Prostate gland (tissue), 2 donors: ENCODE measurements around the gene INMT.

Experiments used
- POLR2AphosphoS5 ChIP-seq: sonication (generic); formaldehyde crosslinking; IDR thresholded peaks from one replicate; pipeline ENCODE4 v1.6.1; 2017; ENCODE audit warnings: antibody characterized with exemption
- TF ChIP-seq, protein P1 (sequence below), 4 experiments: fragments of 200-600 bp in 2 of 4; fragments of 450-650 bp in 2 of 4; sonication (generic) in 2 of 4; IDR thresholded peaks; 1 replicate in 3 of 4; 2 replicates in 1 of 4; pipeline ENCODE4 v1.5.1; 2016 to 2019; ENCODE audit warnings: antibody characterized with exemption in 4 of 4, mild to moderate bottlenecking in 2 of 4, moderate library complexity in 2 of 4

DNA sequence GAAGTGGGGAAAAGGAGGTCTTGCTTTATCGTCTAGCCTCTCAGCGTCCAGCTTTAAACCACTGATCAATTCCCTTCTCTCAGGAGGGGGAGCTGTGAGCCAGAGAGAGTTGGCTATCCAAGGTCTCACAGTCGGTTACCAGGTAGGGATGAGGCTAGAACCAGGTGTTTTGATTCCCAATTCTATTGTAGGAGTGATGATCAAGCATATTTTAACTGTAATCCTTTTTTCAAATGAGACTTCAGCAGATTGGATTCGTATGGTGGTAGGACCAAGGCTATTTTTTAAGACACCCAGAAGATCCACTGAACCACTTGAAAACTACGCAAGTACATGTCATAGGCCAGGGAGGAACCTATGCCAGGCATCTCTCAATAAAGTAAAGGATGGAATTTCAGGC, 27.6 kb downstream of the INMT start:
- TF ChIP-seq POLR2AphosphoS5, result no peak
- TF ChIP-seq, protein P1, sequence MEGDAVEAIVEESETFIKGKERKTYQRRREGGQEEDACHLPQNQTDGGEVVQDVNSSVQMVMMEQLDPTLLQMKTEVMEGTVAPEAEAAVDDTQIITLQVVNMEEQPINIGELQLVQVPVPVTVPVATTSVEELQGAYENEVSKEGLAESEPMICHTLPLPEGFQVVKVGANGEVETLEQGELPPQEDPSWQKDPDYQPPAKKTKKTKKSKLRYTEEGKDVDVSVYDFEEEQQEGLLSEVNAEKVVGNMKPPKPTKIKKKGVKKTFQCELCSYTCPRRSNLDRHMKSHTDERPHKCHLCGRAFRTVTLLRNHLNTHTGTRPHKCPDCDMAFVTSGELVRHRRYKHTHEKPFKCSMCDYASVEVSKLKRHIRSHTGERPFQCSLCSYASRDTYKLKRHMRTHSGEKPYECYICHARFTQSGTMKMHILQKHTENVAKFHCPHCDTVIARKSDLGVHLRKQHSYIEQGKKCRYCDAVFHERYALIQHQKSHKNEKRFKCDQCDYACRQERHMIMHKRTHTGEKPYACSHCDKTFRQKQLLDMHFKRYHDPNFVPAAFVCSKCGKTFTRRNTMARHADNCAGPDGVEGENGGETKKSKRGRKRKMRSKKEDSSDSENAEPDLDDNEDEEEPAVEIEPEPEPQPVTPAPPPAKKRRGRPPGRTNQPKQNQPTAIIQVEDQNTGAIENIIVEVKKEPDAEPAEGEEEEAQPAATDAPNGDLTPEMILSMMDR (IDR thresholded peaks at IDR 0.05), result no peak
